T-helper 1 cell treated with Interleukin-12 subunit alpha and Interleukin-12 subunit beta and Interleukin-4 antibody, amounts not matched to agents 30 μg/mL and 1 μg/mL, for 36 hours (primary cell): ENCODE measurements around the gene AARS1.
A peak's percentile ranks its signal among the peaks of the same experiment; 100 is the strongest.
"Not testable (repeated sequence)": the region's sequence is repeated elsewhere in the genome, so short reads cannot be mapped to it uniquely, and the experiment has no call there.

ENCODE experiments used
- H3K27ac Mint-ChIP-seq: one replicate; pipeline ENCODE4 v1.8.0; 2021; ENCODE audit warnings: mild to moderate bottlenecking, mixed read lengths
- H3K27me3 Mint-ChIP-seq: one replicate; pipeline ENCODE4 v1.8.0; 2021; ENCODE audit warnings: low read depth, mixed read lengths
- H3K36me3 Mint-ChIP-seq: one replicate; pipeline ENCODE4 v1.8.0; 2021; ENCODE audit warnings: low read depth, mixed read lengths
- H3K4me1 Mint-ChIP-seq: one replicate; pipeline ENCODE4 v1.8.0; 2021; ENCODE audit warnings: low read depth, mixed read lengths
- H3K4me3 Mint-ChIP-seq: one replicate; pipeline ENCODE4 v1.8.0; 2021; ENCODE audit warnings: mild to moderate bottlenecking, moderate library complexity, mixed read lengths
- H3K9me3 Mint-ChIP-seq: one replicate; pipeline ENCODE4 v1.8.0; 2021; ENCODE audit warnings: mixed read lengths

AARS1 gene

GRCh38 chr16:70223971-70224513 lies 65.3 kb downstream of the AARS1 start:
- not testable (repeated sequence) for H3K4me1 Mint-ChIP-seq, H3K4me3 Mint-ChIP-seq, H3K9me3 Mint-ChIP-seq, H3K27me3 Mint-ChIP-seq
- Mint-ChIP-seq H3K27ac (peak overlapping the region; percentile 16), H3K36me3 (peaks cover 17% of the 10 kb centered on the region)

GRCh38 chr16:70223216-70223615 lies 66.1 kb downstream of the AARS1 start:
- not testable (repeated sequence) for H3K4me1 Mint-ChIP-seq, H3K27me3 Mint-ChIP-seq, H3K27ac Mint-ChIP-seq, H3K9me3 Mint-ChIP-seq, H3K4me3 Mint-ChIP-seq
- peaks cover 17% of the 10 kb centered on the region for H3K36me3 Mint-ChIP-seq

GRCh38 chr16:70222574-70222973 lies 66.7 kb downstream of the AARS1 start:
- peaks cover 18% of the 10 kb centered on the region for H3K36me3 Mint-ChIP-seq

GRCh38 chr16:70218586-70218985 lies 70.7 kb downstream of the AARS1 start:
- not testable (repeated sequence) for H3K27me3 Mint-ChIP-seq, H3K27ac Mint-ChIP-seq, H3K4me3 Mint-ChIP-seq, H3K9me3 Mint-ChIP-seq, H3K4me1 Mint-ChIP-seq
- H3K36me3 Mint-ChIP-seq = peaks cover 14% of the 10 kb centered on the region

More at GRCh38 chr16:70222574-70222973, 66.7 kb downstream of the AARS1 start:
- not testable (repeated sequence) for H3K4me1 Mint-ChIP-seq, H3K4me3 Mint-ChIP-seq, H3K27ac Mint-ChIP-seq, H3K27me3 Mint-ChIP-seq, H3K9me3 Mint-ChIP-seq

- not testable (repeated sequence) for H3K4me1 Mint-ChIP-seq, H3K4me3 Mint-ChIP-seq, H3K27ac Mint-ChIP-seq, H3K9me3 Mint-ChIP-seq, H3K27me3 Mint-ChIP-seq
- peaks cover 11% of the 10 kb centered on the region for H3K36me3 Mint-ChIP-seq
Measured at GRCh38 chr16:70206382-70206781, 82.9 kb downstream of the AARS1 start.

- not testable (repeated sequence) for H3K4me1 Mint-ChIP-seq
Measured at GRCh38 chr16:70204668-70205405, 84.5 kb downstream of the AARS1 start.

GRCh38 chr16:70204010-70204409 lies 85.3 kb downstream of the AARS1 start:
- not testable (repeated sequence) for H3K27ac Mint-ChIP-seq, H3K4me3 Mint-ChIP-seq, H3K4me1 Mint-ChIP-seq, H3K9me3 Mint-ChIP-seq, H3K36me3 Mint-ChIP-seq, H3K27me3 Mint-ChIP-seq

More at GRCh38 chr16:70204668-70205405, 84.5 kb downstream of the AARS1 start:
- not testable (repeated sequence) for H3K9me3 Mint-ChIP-seq, H3K27ac Mint-ChIP-seq, H3K27me3 Mint-ChIP-seq, H3K4me3 Mint-ChIP-seq
- H3K36me3 Mint-ChIP-seq = peaks cover 10% of the 10 kb centered on the region

- not testable (repeated sequence) for H3K9me3 Mint-ChIP-seq, H3K4me1 Mint-ChIP-seq, H3K27ac Mint-ChIP-seq, H3K36me3 Mint-ChIP-seq, H3K4me3 Mint-ChIP-seq, H3K27me3 Mint-ChIP-seq
Measured at GRCh38 chr16:70203508-70203907, 85.8 kb downstream of the AARS1 start.
